Measurements from ENCODE around the gene KRT23. TPM values are rescaled to one million over a fixed set of nuclear protein-coding genes. Genes with fewer than 3 reads are reported as not detected.

KRT23 gene
- total RNA-seq, 1 experiment from 2014 or later, result 19.0 TPM

- Histone ChIP-seq H4K20me1 (ENCODE audit: insufficient read depth) (no peaks in the 10 kb centered on the region), H3K9ac (ENCODE audit: low read length) (peak overlapping the region; percentile 63), H3K4me2 (ENCODE audit: low read length) (peak overlapping the region; percentile 28), H3K4me1 (ENCODE audit: control insufficient read depth in 1 of 2, insufficient read depth in 2 of 2, low read length in 2 of 2) (peaks cover 58 to 96% of the 10 kb centered on the region in 2 experiments), H3K27me3 (ENCODE audit: insufficient read depth, low read length) (no peaks in the 10 kb centered on the region), H2AFZ (ENCODE audit: low read depth, low read length, poor library complexity, severe bottlenecking) (no peak overlapping the region), H3K27ac (ENCODE audit: low read depth, low read length) (peak overlapping the region; percentile 99), H3K9me2 (ENCODE audit: insufficient read depth) (no peaks in the 10 kb centered on the region), H3K79me2 (ENCODE audit: insufficient read depth, low read length) (no peaks in the 10 kb centered on the region), H3K9me3 (ENCODE audit: control insufficient read depth in 1 of 2, insufficient read depth in 1 of 2, low read depth in 1 of 2, low read length in 2 of 2) (peaks cover 0 to 3% of the 10 kb centered on the region in 2 experiments; a peak in 1 of 4 replicates), H3K36me3 (ENCODE audit: control insufficient read depth in 1 of 2, insufficient read depth in 2 of 2, low read length in 2 of 2) (0 out of 4 replicates have a peak, but pooled peaks cover 0 to 4% of the 10 kb centered on the region in 2 experiments), H3K4me3 (replicated peaks in 1 of 2; ENCODE audit: low read depth in 1 of 2, low read length in 2 of 2) (no peak overlapping the region)
- no peak for ATAC-seq
- POLR2A ChIA-PET, result interaction anchor here (0.7 to 1.1 kb wide), 2 partner anchors 8 to 373 kb away, joined by 3 to 4 read pairs; no protein-coding TSS in a partner anchor
- intact Hi-C loops (cut with micrococcal nuclease), result no loop called here
- RAD21 ChIA-PET (ENCODE audit: low non-redundant PET in 1 of 2, low total read pairs in 2 of 2, uncharacterized antibody in 2 of 2, unreplicated experiment in 2 of 2), result no interaction called here
- TF ChIP-seq SP1 (IDR thresholded peaks at IDR 0.05; ENCODE audit: low read depth) (no peak), JUND (IDR thresholded peaks at IDR 0.05) (no peak), POLR2A (IDR thresholded peaks at IDR 0.05; ENCODE audit: borderline replicate concordance, extremely low read depth, insufficient read depth, insufficient read length) (no peak), ZFX (IDR thresholded peaks at IDR 0.05) (no peak), YY1 (IDR thresholded peaks at IDR 0.05; ENCODE audit: extremely low read depth, insufficient replicate concordance, low read depth, low read length) (no peak), EZH2phosphoT487 (IDR thresholded peaks at IDR 0.05; ENCODE audit: borderline replicate concordance) (no peak), EGR1 (IDR thresholded peaks at IDR 0.05; ENCODE audit: low read depth) (no peak), MAX (IDR thresholded peaks at IDR 0.05) (no peak), POLR2AphosphoS5 (IDR thresholded peaks at IDR 0.05; ENCODE audit: low read depth, low read length) (no peak), ATF3 (IDR thresholded peaks at IDR 0.05) (no peak), REST (IDR thresholded peaks at IDR 0.05; ENCODE audit: low read depth) (no peak), RAD21 (IDR thresholded peaks at IDR 0.05; ENCODE audit: low read depth) (no peak), SIN3A (IDR thresholded peaks at IDR 0.05; ENCODE audit: low read depth) (no peak), FOSL1 (IDR thresholded peaks at IDR 0.05; ENCODE audit: low read depth) (no peak), ZBTB33 (IDR thresholded peaks at IDR 0.05; ENCODE audit: extremely low read depth, insufficient replicate concordance, low read length) (no peak)
- CTCF ChIA-PET, result no interaction called here
- no peak for DNase-seq (ENCODE audit: low read depth, low spot score)
- no TSS peak for BruUV-seq (replicated peaks)
Observed at GRCh38 chr17:40949418-40949817, 12.0 kb upstream of the KRT23 start.

Data from HCT116 (cell line).